NT2/D1 (cell line): ENCODE data around the gene AKT2.

ENCODE experiments used
- DNase-seq: peaks from one replicate; pipeline ENCODE4 v3.0.0-alpha.2; 2011; ENCODE audit warnings: low read depth, low spot score
- H3K27me3 ChIP-seq: 2 replicates; pipeline ENCODE4 v1.6.0; 2011; ENCODE audit warnings: mild to moderate bottlenecking; ENCODE audit not compliant: insufficient read length, insufficient read depth
- H3K36me3 ChIP-seq: 2 replicates; pipeline ENCODE4 v1.6.1; 2011; ENCODE audit warnings: mild to moderate bottlenecking, low read length, mixed read lengths; ENCODE audit not compliant: insufficient read depth, insufficient read length
- H3K4me1 ChIP-seq: 2 replicates; pipeline ENCODE4 v1.5.1; 2011; ENCODE audit not compliant: insufficient read depth, insufficient read length
- H3K4me3 ChIP-seq: 2 replicates; pipeline ENCODE4 v1.5.1; 2011; ENCODE audit warnings: low read depth; ENCODE audit not compliant: insufficient read length
- H3K9ac ChIP-seq: 2 replicates; pipeline ENCODE4 v1.6.0; 2011; ENCODE audit warnings: low read depth; ENCODE audit not compliant: insufficient read length
- H3K9me3 ChIP-seq: 2 replicates; pipeline ENCODE4 v1.5.1; 2011; ENCODE audit warnings: mild to moderate bottlenecking, low read length; ENCODE audit not compliant: insufficient read depth
- SUZ12 ChIP-seq: IDR thresholded peaks from 2 replicates; pipeline ENCODE4 v1.6.1; 2011; ENCODE audit not compliant: insufficient read length, insufficient read depth; ENCODE audit errors: extremely low read depth
- YY1 ChIP-seq: IDR thresholded peaks from 2 replicates; pipeline ENCODE4 v1.6.1; 2011; ENCODE audit not compliant: insufficient read length, insufficient read depth
- ZNF274 ChIP-seq: IDR thresholded peaks from 2 replicates; pipeline ENCODE4 v1.6.1; 2011; ENCODE audit warnings: mild to moderate bottlenecking, low read depth, low read length

AKT2 gene

GRCh38 chr19:40241125-40241808 lies 43.9 kb downstream of the AKT2 start:
- TF ChIP-seq YY1 (no peak), ZNF274 (no peak), SUZ12 (no peak)
- no peaks in the 10 kb centered on the region for H3K9me3 ChIP-seq
- no peaks in the 10 kb centered on the region for H3K27me3 ChIP-seq
- H3K9ac ChIP-seq = no peak overlapping the region
- peaks cover 5% of the 10 kb centered on the region for H3K4me1 ChIP-seq
- no peak overlapping the region for H3K4me3 ChIP-seq
- peaks cover 64% of the 10 kb centered on the region for H3K36me3 ChIP-seq
- no peak for DNase-seq

GRCh38 chr19:40240332-40240731 lies 44.8 kb downstream of the AKT2 start:
- no peaks in the 10 kb centered on the region for H3K27me3 ChIP-seq
- TF ChIP-seq SUZ12 (no peak), ZNF274 (no peak)
- H3K9ac ChIP-seq = no peak overlapping the region
- no peak overlapping the region for H3K4me3 ChIP-seq
- no peak for DNase-seq
- no peaks in the 10 kb centered on the region for H3K9me3 ChIP-seq
- H3K36me3 ChIP-seq = peaks cover 72% of the 10 kb centered on the region
- peaks cover 3% of the 10 kb centered on the region for H3K4me1 ChIP-seq

GRCh38 chr19:40239415-40240226 lies 45.5 kb downstream of the AKT2 start:
- H3K9ac ChIP-seq = no peak overlapping the region
- H3K36me3 ChIP-seq = peaks cover 80% of the 10 kb centered on the region
- TF ChIP-seq SUZ12 = no peak
- no peak for TF ChIP-seq ZNF274
- no peak for TF ChIP-seq YY1
- H3K9me3 ChIP-seq = no peaks in the 10 kb centered on the region
- no peak overlapping the region for H3K4me3 ChIP-seq
- no peaks in the 10 kb centered on the region for H3K27me3 ChIP-seq
- no peak for DNase-seq
- H3K4me1 ChIP-seq = peaks cover under 1% of the 10 kb centered on the region

- Histone ChIP-seq H3K4me3 (no peak overlapping the region), H3K27me3 (no peaks in the 10 kb centered on the region), H3K9me3 (no peaks in the 10 kb centered on the region), H3K4me1 (no peaks in the 10 kb centered on the region), H3K36me3 (peaks cover 83% of the 10 kb centered on the region), H3K9ac (no peak overlapping the region)
- TF ChIP-seq ZNF274 = no peak
- TF ChIP-seq YY1 = no peak
- TF ChIP-seq SUZ12 = no peak
- DNase-seq = no peak
Observed at GRCh38 chr19:40238775-40239174, 46.4 kb downstream of the AKT2 start.

- DNase-seq = no peak
- TF ChIP-seq ZNF274 (no peak), YY1 (no peak), SUZ12 (no peak)
- Histone ChIP-seq H3K27me3 (no peaks in the 10 kb centered on the region), H3K4me3 (no peak overlapping the region), H3K9me3 (no peaks in the 10 kb centered on the region), H3K36me3 (peaks cover 84% of the 10 kb centered on the region), H3K4me1 (peaks cover 6% of the 10 kb centered on the region), H3K9ac (no peak overlapping the region)
Observed at GRCh38 chr19:40237791-40238190, 47.4 kb downstream of the AKT2 start.

- TF ChIP-seq ZNF274 = no peak
- no peak overlapping the region for H3K4me3 ChIP-seq
- no peak for DNase-seq
- H3K9me3 ChIP-seq = no peaks in the 10 kb centered on the region
- peaks cover 71% of the 10 kb centered on the region for H3K36me3 ChIP-seq
- H3K4me1 ChIP-seq = peaks cover 16% of the 10 kb centered on the region
- H3K27me3 ChIP-seq = no peaks in the 10 kb centered on the region
- no peak overlapping the region for H3K9ac ChIP-seq
Observed at GRCh38 chr19:40236366-40236765, 48.8 kb downstream of the AKT2 start.

- TF ChIP-seq YY1 (no peak), SUZ12 (no peak), ZNF274 (no peak)
- no peak for DNase-seq
- H3K36me3 ChIP-seq = peaks cover 67% of the 10 kb centered on the region
- no peaks in the 10 kb centered on the region for H3K27me3 ChIP-seq
- H3K9ac ChIP-seq = no peak overlapping the region
- H3K4me1 ChIP-seq = peaks cover 16% of the 10 kb centered on the region
- no peak overlapping the region for H3K4me3 ChIP-seq
- no peaks in the 10 kb centered on the region for H3K9me3 ChIP-seq
Observed at GRCh38 chr19:40236026-40236355, 49.2 kb downstream of the AKT2 start.
